Stimulated activated CD8-positive, alpha-beta memory T cell treated with anti-CD3 and anti-CD28 coated beads, Interleukin-4, amount 100 ng/mL, for 1 hour (primary cell): ENCODE results near the gene MLST8.

Experiments
- DNase-seq, 2 donors: peaks; one replicate each; pipeline ENCODE4 v3.0.0-alpha.2; 2020; ENCODE audit warnings: low read depth in 2 of 2, low spot score in 1 of 2

Gene MLST8

GRCh38 chr16:2172688-2173335 is 32.4 kb upstream of the MLST8 start:
- DNase-seq = no peak

- no peak for DNase-seq
Measured at GRCh38 chr16:2173366-2173765, 31.9 kb upstream of the MLST8 start.

GRCh38 chr16:2173916-2174315 is 31.3 kb upstream of the MLST8 start:
- DNase-seq = no peak

GRCh38 chr16:2174396-2175131 is 30.7 kb upstream of the MLST8 start:
- no peak for DNase-seq

- DNase-seq = no peak
Measured at GRCh38 chr16:2175454-2175853, 29.8 kb upstream of the MLST8 start.

GRCh38 chr16:2176047-2176446 is 29.2 kb upstream of the MLST8 start:
- no peak for DNase-seq

- no peak for DNase-seq
Measured at GRCh38 chr16:2177101-2177500, 28.2 kb upstream of the MLST8 start.

- DNase-seq = no peak
Measured at GRCh38 chr16:2177561-2177960, 27.7 kb upstream of the MLST8 start.

GRCh38 chr16:2178321-2179106 is 26.7 kb upstream of the MLST8 start:
- DNase-seq = no peak

- no peak for DNase-seq
Measured at GRCh38 chr16:2179107-2179501, 26.1 kb upstream of the MLST8 start.

GRCh38 chr16:2179576-2179975 is 25.7 kb upstream of the MLST8 start:
- DNase-seq = no peak

- no peak for DNase-seq
Measured at GRCh38 chr16:2180461-2180860, 24.8 kb upstream of the MLST8 start.

GRCh38 chr16:2180962-2181923 is 24.0 kb upstream of the MLST8 start:
- no peak for DNase-seq

- no peak for DNase-seq
Measured at GRCh38 chr16:2181952-2182351, 23.3 kb upstream of the MLST8 start.

- no peak for DNase-seq
Measured at GRCh38 chr16:2183671-2184070, 21.6 kb upstream of the MLST8 start.

- no peak for DNase-seq
Measured at GRCh38 chr16:2184346-2184745, 20.9 kb upstream of the MLST8 start.

- DNase-seq = no peak
Measured at GRCh38 chr16:2184962-2185361, 20.3 kb upstream of the MLST8 start.

- DNase-seq = no peak
Measured at GRCh38 chr16:2186064-2186463, 19.2 kb upstream of the MLST8 start.

GRCh38 chr16:2186505-2186904 is 18.7 kb upstream of the MLST8 start:
- DNase-seq = no peak

GRCh38 chr16:2187212-2187611 is 18.0 kb upstream of the MLST8 start:
- no peak for DNase-seq

- no peak for DNase-seq
Measured at GRCh38 chr16:2188395-2188794, 16.9 kb upstream of the MLST8 start.
